IPS-11a (cell line): ENCODE data around the gene ABT1.

Experiments used
- H3K4me3 ChIP-seq: one replicate; pipeline ENCODE4 v1.5.1; 2013; ENCODE audit warnings: low read depth, low read length, control low read depth

ABT1 gene

DNA sequence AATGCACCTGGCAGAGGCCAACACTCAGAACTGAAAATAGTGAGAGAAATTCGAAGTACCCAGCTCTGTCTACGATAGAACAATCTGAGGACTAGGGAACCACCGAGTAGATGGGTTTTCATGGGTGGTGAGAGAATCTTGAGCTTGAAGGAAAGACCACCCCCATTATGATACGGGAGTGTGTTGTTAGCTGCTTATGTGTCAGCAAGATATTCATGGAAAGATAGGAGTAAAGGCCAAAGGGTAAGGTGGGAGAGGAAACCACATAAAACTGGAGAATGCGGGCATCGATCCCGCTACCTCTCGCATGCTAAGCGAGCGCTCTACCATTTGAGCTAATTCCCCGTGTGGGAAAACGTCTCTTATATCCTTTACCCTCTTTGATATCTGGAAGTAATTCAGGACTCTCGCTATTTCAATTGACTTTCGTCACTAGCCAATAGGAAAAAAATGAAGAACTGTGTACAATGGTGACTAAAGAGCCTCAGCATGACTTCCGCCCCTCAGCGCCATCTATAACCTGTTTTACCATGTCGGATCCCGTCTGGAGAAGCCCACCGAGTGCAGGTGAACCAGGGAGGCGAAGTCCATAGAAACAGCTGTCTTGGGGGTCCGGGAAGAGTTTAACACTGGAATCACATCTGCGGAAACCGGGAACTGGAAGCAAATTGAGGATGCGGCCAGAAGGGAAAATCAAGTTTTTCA lies 25.0 kb upstream of the ABT1 start:
- H3K4me3 ChIP-seq: peak overlapping the region; percentile 88

DNA sequence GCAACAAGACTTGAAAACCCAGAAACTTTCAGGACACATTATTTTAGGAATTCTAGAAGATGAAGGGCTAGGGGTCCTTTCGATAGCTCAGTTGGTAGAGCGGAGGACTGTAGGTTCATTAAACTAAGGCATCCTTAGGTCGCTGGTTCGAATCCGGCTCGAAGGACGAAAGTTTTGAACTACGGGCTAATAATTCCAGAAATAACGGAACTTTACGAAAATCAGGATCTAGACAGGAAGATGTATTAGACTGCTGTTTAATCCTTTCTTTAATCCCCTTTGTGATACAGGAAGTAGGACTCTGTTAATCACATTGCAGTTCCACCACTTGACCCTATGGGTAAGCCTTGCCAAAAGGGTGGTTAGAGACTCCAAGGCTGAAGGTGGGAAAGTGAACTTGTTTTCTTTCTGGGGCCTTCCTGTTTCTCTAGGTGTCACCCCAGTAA lies 21.2 kb upstream of the ABT1 start:
- no peak overlapping the region for H3K4me3 ChIP-seq

DNA sequence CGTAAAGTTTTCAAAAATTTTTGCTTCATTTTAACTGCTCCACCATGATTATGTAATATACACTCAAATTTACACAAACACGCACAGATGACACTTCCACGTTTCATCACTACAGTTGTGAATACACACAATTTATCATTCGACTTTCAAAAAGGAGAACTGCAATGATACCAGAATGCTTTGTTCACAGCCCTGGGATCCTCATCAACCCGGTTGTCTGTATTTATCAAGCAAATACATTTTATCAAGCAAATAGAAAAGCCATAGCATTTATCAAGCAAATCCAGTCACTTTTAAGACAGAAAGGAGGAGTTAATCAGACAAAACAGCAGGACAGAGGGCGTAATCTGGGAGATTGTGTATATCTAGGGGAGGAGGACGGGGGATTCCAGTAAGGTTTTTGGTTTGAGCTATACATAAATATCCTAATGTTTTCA lies 20.3 kb upstream of the ABT1 start:
- peak overlapping the region; percentile 72 for H3K4me3 ChIP-seq

DNA sequence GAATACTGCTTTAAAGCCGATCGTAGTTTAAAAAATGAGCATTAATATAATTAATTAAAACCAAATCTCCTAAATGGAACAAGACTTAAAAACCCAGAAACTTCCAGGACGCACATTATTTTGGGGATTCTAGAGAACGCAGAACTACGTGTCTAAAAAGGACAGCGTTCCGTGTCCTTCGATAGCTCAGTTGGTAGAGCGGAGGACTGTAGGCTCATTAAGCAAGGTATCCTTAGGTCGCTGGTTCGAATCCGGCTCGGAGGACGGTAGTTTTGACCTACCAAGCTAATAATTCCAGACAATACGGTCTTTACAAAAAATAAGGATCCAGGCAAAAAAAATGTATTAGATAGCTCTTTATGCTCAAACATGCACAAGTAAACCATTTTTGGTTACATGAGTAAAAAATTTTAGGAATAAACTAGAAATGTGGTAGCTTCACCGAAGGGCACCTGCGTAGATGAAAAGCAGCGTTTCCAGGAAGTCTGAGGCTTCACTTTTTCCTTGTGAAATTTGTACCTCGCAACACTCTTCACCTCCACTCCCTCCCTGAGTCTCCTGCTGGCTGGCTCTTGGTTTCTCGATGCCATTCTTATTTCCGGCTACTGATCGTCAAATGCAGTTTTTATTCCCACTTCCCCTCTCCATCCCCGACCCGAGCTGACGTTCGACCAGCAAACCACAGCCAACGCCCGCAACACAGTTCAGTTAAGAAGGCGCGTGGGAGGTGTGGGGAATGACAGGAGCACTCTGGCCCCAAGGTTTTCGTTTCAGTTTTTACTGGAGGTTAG lies 19.6 kb upstream of the ABT1 start:
- H3K4me3 ChIP-seq: peak overlapping the region; percentile 72

DNA sequence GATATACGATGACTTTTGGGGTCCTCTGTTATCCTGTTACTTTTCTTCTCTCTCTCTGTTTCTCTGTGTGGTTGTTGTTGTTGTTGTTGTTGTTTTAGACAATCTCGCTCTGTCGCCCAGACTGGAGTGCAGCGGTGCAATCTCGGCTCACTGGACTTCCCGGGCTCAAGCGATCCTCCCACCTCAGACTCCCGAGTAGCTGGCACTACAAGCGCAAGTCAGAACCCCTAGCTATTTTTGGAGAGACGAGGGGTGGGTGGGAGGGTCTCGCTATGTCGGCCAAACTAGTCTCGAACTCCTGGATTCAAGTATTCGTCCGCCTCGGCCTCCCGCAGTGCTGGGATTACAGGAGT lies 19.1 kb upstream of the ABT1 start:
- H3K4me3 ChIP-seq: peak overlapping the region; percentile 72

DNA sequence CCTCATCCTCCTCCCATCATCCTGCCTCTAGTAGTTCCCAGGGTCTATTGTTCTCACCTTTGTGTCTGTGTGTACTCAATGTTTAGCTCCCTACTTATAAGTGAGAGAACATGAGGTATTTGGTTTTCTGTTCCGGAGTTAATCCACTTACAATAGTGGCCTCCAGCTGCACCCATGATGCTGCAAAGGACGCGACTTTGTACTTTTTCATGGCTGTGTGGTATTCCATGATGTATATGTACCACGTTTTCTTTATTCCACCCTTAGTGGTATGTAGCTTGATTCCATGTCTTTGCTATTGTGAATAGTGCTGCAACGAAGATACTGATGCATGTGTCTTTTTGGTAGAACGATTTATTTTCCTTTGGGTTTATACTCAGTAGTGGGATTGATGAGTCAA lies 18.5 kb upstream of the ABT1 start:
- peak overlapping the region; percentile 13 for H3K4me3 ChIP-seq

DNA sequence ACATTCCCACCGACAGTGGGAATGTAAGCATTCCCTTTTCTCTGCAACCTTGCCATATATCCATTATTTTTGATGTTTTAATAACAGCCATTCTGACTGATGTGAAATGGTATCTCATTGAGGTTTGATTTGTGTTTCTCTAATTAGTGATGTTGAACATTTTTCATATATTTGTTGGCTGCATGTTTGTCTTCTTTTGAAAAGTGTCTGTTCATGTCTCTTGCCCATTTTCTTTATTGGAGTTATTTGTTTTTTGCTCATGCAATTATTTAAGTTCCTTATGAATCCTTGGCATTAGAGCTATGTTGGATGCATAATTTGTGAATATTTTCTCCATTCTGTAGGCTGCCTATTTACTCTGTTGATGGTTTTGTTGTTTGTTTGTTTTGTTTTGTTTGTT lies 18.0 kb upstream of the ABT1 start:
- no peak overlapping the region for H3K4me3 ChIP-seq

DNA sequence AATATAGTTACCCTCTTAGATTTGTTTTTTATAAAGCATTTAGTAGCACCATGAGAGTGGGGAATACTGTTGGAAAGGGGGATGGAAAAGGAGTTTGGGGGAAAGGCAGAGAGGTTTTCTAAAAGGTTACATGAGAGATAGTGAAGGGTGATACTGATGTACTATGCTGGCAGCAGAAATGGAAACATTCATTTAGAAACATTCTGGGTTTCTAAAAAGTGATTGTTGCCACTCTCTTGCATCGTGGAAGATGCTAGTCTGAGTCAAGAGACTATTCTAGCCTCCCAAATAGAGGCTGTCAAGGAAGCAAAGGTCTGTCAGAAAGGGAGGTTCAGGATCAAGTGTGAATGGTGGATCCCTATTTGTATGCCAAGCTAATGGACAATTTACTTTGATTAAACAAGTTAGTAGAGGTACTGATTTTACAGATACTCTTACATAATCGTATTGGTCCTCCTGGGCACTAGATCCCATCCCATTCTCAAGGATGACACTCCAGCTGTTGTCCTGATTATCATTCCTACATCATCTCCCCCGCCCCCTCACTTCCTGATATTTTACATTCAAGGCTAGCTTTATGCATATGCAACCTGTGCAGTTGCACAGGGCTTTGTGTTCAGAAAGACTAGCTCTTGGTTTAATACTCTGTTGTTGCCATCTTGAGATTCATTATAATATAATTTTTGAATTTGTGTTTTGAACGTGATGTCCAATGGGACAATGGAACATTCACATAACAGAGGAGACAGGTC lies 15.4 kb upstream of the ABT1 start:
- no peak overlapping the region for H3K4me3 ChIP-seq

DNA sequence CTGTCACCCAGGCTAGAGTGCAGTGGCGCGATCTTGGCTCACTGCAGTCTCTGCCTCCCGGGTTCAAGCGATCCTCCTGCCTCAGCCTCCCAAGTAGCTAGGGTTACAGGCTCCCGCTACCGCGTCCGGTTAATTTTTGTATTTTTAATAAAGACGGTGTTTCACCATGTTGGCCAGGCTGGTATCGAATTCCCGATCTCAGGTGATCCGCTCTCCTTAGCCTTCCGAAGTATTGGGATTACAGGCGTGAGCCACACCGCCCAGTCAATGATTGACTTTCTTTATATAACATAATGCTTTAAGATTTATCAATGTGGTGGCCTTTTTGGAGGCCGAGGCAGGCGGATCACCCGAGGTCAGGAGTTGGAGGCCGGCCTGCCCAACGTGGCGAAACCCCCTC lies 7.8 kb upstream of the ABT1 start:
- no peak overlapping the region for H3K4me3 ChIP-seq

DNA sequence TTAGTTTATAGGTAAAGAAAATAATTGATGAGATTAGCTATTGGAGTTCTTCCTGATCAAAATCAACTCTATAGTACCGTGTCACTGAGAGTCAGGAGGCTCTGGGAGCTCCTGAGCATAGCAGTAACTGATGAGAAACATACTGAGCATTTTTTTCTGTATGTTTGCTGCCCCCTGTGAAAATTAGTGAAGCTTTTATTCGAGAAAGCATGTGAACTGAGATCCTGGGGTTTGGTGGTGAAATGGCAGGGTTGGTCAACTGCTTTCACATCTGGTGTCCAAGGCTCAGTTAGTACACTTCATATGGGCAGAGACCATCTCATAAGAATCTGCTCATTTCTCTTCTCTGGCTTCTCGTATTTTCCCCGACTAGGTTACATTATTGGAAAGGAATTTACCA lies 4.1 kb upstream of the ABT1 start:
- no peak overlapping the region for H3K4me3 ChIP-seq

DNA sequence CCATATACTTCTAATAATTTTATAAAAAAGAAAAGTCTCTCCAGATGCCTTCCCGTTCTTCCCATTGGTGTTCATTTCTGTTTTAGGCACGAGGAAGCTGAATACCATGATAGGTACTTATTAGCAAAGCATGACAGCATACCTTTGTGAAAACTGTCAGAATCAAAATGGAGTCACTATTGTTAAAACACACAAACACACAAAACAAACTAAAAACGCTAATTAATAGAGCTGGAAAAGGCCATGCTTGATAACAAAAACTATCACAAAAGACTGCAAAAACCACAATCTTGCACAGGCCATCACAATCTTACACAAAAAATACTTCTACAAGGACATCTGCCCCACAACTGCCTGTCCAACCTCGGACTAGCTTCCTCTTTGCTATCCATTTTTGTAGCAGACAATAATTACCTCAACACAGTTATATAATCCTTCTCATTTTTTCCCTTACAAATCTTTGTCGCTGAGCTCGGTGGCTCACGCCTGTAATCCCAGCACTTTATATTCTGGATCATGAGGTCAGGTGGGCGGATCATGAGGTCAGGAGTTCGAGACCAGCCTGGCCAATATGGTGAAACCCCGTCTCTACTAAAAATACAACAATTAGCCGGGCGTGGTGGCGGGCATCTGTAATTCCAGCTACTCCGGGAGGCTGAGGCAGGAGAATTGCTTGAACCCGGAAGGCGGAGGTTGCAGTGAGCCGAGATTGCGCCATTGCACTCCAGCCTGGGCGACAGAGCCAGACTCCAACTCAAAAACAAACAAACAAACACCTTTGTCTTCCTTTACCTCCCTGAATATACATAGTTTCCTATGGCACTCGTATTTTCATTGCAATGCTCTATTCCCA lies 3.2 kb upstream of the ABT1 start:
- peak overlapping the region; percentile 49 for H3K4me3 ChIP-seq

DNA sequence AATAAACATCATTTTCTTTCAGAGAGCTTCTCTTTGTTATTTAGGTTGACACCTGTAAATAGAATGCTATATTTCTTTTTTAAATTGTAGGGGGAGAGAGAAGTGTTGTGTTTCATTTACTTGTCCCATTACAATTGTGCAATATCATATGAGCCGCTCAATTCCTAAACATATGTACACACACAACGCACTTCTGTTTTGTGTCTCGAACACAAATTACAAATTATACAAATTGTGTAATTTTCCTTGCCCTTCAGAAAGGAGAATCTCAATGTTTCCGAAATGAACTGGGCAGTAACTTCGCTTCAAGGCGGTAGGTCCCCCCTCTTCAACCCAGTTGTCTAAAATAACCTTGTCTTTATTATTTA lies 2.6 kb upstream of the ABT1 start:
- peak overlapping the region; percentile 49 for H3K4me3 ChIP-seq

DNA sequence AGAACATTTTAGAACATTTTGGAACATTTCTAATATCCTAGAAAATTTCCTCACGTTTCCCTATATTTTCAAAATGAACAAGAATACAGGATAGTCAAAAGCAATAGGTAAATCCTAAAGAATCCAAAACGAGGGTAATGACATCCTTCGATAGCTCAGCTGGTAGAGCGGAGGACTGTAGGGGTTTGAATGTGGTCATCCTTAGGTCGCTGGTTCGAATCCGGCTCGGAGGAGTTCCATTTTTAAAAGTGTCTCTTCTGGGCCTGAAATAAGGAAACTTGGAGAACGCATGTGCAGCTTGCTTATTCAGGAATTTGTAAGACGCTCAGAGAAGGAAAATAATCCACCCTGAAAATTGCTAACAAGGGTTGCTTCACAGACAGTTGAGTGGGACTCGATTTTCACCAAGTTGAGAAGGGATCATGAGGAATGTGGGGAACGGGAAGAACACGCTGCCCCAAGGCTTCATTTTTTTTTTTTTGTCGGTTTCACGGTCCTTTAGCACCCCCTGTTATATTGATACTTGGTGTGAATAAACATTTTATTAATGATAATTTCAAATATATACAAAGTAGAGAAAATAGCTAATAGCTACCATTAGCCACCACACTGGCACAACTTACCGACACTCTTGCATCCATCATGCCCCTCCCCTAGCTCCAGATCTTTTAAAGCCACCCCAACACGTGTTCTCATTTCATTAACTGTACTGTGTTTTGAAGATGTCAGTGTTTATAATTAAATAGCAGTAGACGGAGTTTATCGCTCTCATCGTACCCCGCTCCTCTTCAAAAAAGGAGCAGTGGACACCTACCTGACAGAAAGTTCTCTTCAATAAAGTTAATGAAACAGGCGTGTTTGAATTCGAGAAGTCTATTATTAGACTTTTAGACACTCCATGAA lies 1.8 kb upstream of the ABT1 start:
- H3K4me3 ChIP-seq: peak overlapping the region; percentile 100

DNA sequence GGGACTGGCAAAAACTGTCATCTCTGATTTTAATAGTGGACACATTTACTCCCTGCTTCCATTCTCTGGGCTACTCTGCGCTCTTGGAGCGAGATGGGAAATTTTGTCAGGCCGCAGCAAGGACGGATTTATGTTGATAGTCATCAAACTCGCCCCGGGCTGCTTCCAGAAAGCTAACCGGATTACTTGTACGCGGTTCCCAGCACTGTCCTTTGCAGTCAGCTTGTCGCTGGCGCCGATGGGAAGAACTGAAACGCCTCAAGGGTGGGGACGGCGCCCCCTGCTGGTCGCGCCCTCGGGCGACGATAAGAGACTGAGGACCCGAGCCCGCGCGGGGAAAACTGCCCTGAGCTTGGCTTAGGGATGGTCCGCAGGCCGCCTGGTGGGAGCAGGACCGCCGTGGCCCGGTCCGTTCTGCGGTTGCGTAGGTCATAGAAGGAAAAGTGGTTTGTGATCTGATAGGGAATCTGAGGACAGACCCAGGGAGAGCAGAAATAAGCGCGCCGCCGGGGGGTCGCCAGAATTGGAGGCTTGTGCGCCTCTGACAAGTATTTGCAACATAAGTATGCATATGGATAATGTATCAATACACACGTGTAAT lies 984 bp upstream of the ABT1 start:
- H3K4me3 ChIP-seq: peak overlapping the region; percentile 100

DNA sequence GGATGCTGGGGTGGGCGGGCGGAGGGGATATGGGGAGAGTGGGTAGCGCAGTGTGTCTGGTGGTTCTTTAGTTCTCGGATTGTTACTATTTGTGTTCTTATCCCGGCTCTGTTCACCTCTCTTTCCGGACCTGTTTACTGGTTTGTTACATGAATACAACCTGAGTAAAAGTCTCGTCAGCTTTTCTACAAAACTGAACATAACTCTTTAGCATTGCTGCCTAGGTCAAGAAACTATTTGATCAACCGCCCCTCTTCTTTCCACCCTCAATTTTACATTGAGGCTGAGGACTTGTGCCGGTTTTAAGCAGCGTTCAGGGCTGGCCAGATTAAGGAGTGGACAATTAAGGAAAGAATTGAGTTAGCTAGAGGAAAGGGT lies 625 bp downstream of the ABT1 start:
- H3K4me3 ChIP-seq: peak overlapping the region; percentile 100

DNA sequence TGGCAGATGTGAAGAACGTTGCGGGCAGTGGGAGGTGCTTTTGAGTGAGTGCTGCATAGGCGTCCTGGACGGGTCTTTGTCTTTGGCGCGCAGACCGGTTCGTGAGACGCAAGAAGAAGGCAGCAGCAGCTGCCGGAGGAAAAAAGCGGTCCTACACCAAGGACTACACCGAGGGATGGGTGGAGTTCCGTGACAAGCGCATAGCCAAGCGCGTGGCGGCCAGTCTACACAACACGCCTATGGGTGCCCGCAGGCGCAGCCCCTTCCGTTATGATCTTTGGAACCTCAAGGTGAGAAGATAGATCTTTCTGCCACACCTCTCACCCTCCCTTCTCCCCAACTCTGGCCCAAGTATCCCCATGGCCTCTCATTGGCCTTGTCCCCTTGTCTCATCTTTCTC lies 1.1 kb downstream of the ABT1 start:
- peak overlapping the region; percentile 100 for H3K4me3 ChIP-seq

DNA sequence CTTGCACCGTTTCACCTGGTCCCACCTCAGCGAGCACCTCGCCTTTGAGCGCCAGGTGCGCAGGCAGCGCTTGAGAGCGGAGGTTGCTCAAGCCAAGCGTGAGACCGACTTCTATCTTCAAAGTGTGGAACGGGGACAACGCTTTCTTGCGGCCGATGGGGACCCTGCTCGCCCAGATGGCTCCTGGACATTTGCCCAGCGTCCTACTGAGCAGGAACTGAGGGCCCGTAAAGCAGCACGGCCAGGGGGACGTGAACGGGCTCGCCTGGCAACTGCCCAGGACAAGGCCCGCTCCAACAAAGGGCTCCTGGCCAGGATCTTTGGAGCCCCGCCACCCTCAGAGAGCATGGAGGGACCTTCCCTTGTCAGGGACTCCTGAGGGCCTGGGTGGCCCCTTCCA lies 1.5 kb downstream of the ABT1 start:
- no peak overlapping the region for H3K4me3 ChIP-seq

DNA sequence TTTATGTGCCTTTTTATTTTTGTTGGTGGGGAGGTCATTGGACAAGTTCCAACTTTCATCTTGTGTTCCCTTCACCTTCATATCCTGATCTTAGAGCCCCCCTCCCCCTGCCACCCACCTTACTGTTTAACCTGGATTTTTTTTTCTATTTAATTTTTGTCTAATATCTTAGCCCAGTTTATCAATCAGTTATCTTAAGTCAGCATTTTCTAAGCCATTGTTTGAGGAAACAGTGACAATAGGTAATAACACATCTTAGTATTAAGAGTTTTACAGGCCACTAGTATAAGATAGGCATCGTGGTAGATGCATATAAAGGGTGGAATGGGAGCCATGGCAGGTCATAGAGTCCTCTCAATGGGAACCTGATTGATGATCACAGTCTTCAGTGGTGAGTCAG lies 2.4 kb downstream of the ABT1 start:
- no peak overlapping the region for H3K4me3 ChIP-seq

DNA sequence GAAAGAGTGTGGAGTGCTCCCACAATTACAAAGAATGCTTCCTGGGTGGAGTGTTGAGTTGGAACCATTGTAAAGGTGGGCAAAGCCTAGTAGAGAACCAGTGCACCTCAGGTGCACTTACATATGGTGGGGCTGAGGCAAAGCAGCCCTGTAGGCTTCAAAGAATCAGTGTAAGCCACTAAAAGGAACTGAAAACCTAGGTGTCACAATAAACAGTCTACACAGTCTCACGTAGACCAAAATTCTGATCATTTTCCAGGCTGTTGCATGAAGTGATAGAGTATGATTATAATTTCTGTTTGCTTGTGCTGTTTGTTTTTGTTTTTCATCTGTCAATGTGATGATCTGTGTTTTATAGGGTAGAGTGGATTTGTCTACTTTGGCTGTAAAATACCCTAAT lies 2.8 kb downstream of the ABT1 start:
- no peak overlapping the region for H3K4me3 ChIP-seq

DNA sequence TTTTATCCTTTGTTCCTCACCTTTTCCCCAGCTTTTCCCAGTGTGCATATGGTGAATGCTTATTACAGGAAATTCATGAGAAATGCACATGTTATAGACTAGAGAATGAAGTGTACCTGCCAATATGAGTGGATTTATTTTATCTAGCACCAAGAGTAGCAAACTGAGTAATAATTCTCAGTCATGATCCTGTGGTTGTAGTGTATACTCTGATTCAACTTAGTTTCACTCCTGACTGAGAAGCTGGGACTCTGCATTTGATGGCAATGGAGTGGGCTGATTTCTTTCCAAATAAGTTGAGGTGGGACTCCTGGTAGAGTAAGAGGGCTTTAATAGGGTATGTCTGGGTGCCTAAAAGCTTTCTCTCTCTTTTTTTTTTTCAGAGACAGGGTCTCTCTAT lies 4.0 kb downstream of the ABT1 start:
- H3K4me3 ChIP-seq: no peak overlapping the region
